Left lung (tissue), 10 donors: ENCODE data around the gene PPP1R9B. TPM values are rescaled to one million over a fixed set of nuclear protein-coding genes. Genes with fewer than 3 reads are reported as not detected.

ENCODE experiments used
- ATAC-seq: fragments of 200-7000 bp; cut with Tn5 transposase; one replicate; pipeline ENCODE4 v1.9.1; 2020; ENCODE audit warnings: moderate library complexity
- DNase-seq, 4 donors: peaks; one replicate each; pipeline ENCODE4 v3.0.0-alpha.2; 2013 to 2020
- H3K27ac ChIP-seq, 2 donors: fragments of 200-600 bp; sonication (generic) in 1 of 2; one replicate each; pipeline versions ENCODE4 v1.5.0 to v1.8.0; 2020 to 2021
- H3K27me3 ChIP-seq, 2 donors: fragments of 200-600 bp; sonication (generic) in 1 of 2; one replicate each; pipeline versions ENCODE4 v1.5.0 to v1.8.0; 2020 to 2021
- H3K36me3 ChIP-seq, 2 donors: fragments of 200-600 bp; sonication (generic) in 1 of 2; one replicate each; pipeline versions ENCODE4 v1.5.0 to v1.8.0; 2020 to 2021
- H3K4me1 ChIP-seq, 2 donors: fragments of 200-600 bp; one replicate each; pipeline ENCODE4 v1.8.0; 2021
- H3K4me3 ChIP-seq, 2 donors: fragments of 200-600 bp; sonication (generic) in 1 of 2; one replicate each; pipeline versions ENCODE4 v1.5.0 to v1.8.0; 2020 to 2021; ENCODE audit warnings: mild to moderate bottlenecking in 1 of 2
- H3K9me3 ChIP-seq, 2 donors: fragments of 200-600 bp; sonication (generic) in 1 of 2; one replicate each; pipeline versions ENCODE4 v1.5.0 to v1.8.0; 2020 to 2021
- CTCF ChIP-seq, 2 donors: fragments of 200-600 bp; sonication (generic) in 1 of 2; IDR thresholded peaks; one replicate each; pipeline versions ENCODE4 v1.5.0 to v1.8.0; 2021; ENCODE audit warnings: antibody characterized with exemption in 2 of 2
- intact Hi-C, 2 donors: fragments of 100-400 bp; cut with DNase I; formaldehyde crosslinking; loops; one replicate each; pipeline versions ENCODE4 v1.11.2 to v1.14.2; 2022
- polyA plus RNA-seq, 6 donors: library from polyadenylated mRNA; unstranded; fragments of 120-200 nt; gene quantifications; one replicate each; pipeline ENCODE4 v1.2.1, GENCODE V29; 2013; ENCODE audit not compliant: insufficient read length in 6 of 6
- total RNA-seq, 2 donors: library from RNA; stranded (reverse); fragmentation: NEBNext Ultra II Directional; extraction: Animal tissue kit (Norgen Biotek cat#: 25700); gene quantifications; one replicate each; pipeline ENCODE4 v1.2.1, GENCODE V29; 2021
- donor health status: DM: no; HTN: yes; CAD: no.
- donor health status: DM: no; HTN: no; CAD: no.

PPP1R9B gene
- total and polyA plus RNA-seq, 8 donors, result 53.4 to 86.6 (median 67.3) TPM

- ATAC-seq, result no peak
- Histone ChIP-seq H3K36me3 (peaks cover 0 to 82% of the 10 kb centered on the region in 2 donors), H3K4me3 (no peak overlapping the region), H3K4me1 (no peaks in the 10 kb centered on the region), H3K27ac (peak overlapping the region in 1 of 2 donors; percentile 65), H3K9me3 (no peaks in the 10 kb centered on the region), H3K27me3 (no peaks in the 10 kb centered on the region)
- no peak for TF ChIP-seq CTCF (IDR thresholded peaks at IDR 0.05)
- intact Hi-C loops, result no loop called here
- DNase-seq, result peak in 1 of 4 donors; percentile 70
These were observed 40.3 kb upstream of the PPP1R9B start for GRCh38 chr17:50190603-50191358.

- Histone ChIP-seq H3K4me1 (no peaks in the 10 kb centered on the region), H3K4me3 (no peak overlapping the region), H3K9me3 (no peaks in the 10 kb centered on the region), H3K27me3 (no peaks in the 10 kb centered on the region), H3K36me3 (peaks cover 0 to 81% of the 10 kb centered on the region in 2 donors), H3K27ac (peak overlapping the region in 1 of 2 donors; percentile 19)
- no peak for ATAC-seq
- DNase-seq, result peak in 1 of 4 donors; percentile 51
- no peak for TF ChIP-seq CTCF (IDR thresholded peaks at IDR 0.05)
- intact Hi-C loops, result no loop called here
These were observed 39.8 kb upstream of the PPP1R9B start for GRCh38 chr17:50190293-50190602.

- no peak for TF ChIP-seq CTCF (IDR thresholded peaks at IDR 0.05)
- Histone ChIP-seq H3K4me1 (peaks cover 0 to 4% of the 10 kb centered on the region in 2 donors), H3K4me3 (no peak overlapping the region), H3K9me3 (no peaks in the 10 kb centered on the region), H3K36me3 (peaks cover 0 to 77% of the 10 kb centered on the region in 2 donors), H3K27ac (peak overlapping the region in 1 of 2 donors; percentile 59), H3K27me3 (no peaks in the 10 kb centered on the region)
- DNase-seq (peak in 1 of 4 donors; percentile 67), ATAC-seq (no peak)
- intact Hi-C loops, result no loop called here
These were observed 39.2 kb upstream of the PPP1R9B start for GRCh38 chr17:50189550-50190292.

GRCh38 chr17:50188921-50189549, 38.6 kb upstream of the PPP1R9B start:
- intact Hi-C loops, result no loop called here
- Histone ChIP-seq H3K4me3 (no peak overlapping the region), H3K9me3 (no peaks in the 10 kb centered on the region), H3K36me3 (peaks cover 0 to 73% of the 10 kb centered on the region in 2 donors), H3K27ac (peak overlapping the region in 1 of 2 donors; percentile 59), H3K4me1 (peaks cover 0 to 10% of the 10 kb centered on the region in 2 donors), H3K27me3 (no peaks in the 10 kb centered on the region)
- no peak for TF ChIP-seq CTCF (IDR thresholded peaks at IDR 0.05)
- ATAC-seq (no peak), DNase-seq (no peak)

- DNase-seq (no peak), ATAC-seq (no peak)
- Histone ChIP-seq H3K27ac (peak overlapping the region in 1 of 2 donors; percentile 59), H3K4me3 (no peak overlapping the region), H3K36me3 (peaks cover 0 to 68% of the 10 kb centered on the region in 2 donors), H3K9me3 (no peaks in the 10 kb centered on the region), H3K4me1 (peaks cover 0 to 15% of the 10 kb centered on the region in 2 donors), H3K27me3 (no peaks in the 10 kb centered on the region)
- TF ChIP-seq CTCF (IDR thresholded peaks at IDR 0.05), result no peak
- intact Hi-C loops, result no loop called here
These were observed 38.0 kb upstream of the PPP1R9B start for GRCh38 chr17:50188531-50188920.
